BJ (cell line): ENCODE measurements around the gene TUBB4B. TPM values are rescaled to one million over a fixed set of nuclear protein-coding genes. Genes with fewer than 3 reads are reported as not detected.

Source experiments
- CTCF ChIA-PET: fragments of 350-600 bp; formaldehyde crosslinking; extraction: SDS; loops from one replicate; lab custom pipeline; 2021; ENCODE audit warnings: antibody characterized with exemption, inconsistent platforms; lab: Yijun Ruan, JAX
- POLR2A ChIA-PET: fragments of 300-600 bp; sonication (Branson Sonifier 250); formaldehyde crosslinking; extraction: SDS; loops from one replicate; lab custom pipeline; 2021; ENCODE audit warnings: antibody characterized with exemption; lab: Charles Lee
- DNase-seq: peaks from one replicate; pipeline ENCODE4 v3.0.0-alpha.2; 2011; ENCODE audit warnings: low read depth
- H3K27me3 ChIP-seq: 2 replicates; pipeline ENCODE4 v1.6.0; 2011; ENCODE audit warnings: low read length; ENCODE audit not compliant: control insufficient read depth, insufficient read depth
- H3K36me3 ChIP-seq: 2 replicates; pipeline ENCODE4 v1.5.1; 2011; ENCODE audit warnings: low read length; ENCODE audit not compliant: control insufficient read depth, insufficient read depth
- H3K4me3 ChIP-seq: 2 replicates; pipeline ENCODE4 v1.5.1; 2011; ENCODE audit warnings: low read depth, mild to moderate bottlenecking, control low read depth, low read length
- CTCF ChIP-seq: IDR thresholded peaks from 2 replicates; pipeline ENCODE4 v1.5.1; 2011; ENCODE audit warnings: low read depth, mild to moderate bottlenecking, control low read depth, inconsistent platforms, low read length, moderate library complexity; ENCODE audit not compliant: insufficient read depth
- polyA plus RNA-seq: library from polyadenylated mRNA; depleted of rRNA; stranded (reverse); fragments of >200 nt; gene quantifications from 2 replicates; pipeline ENCODE4 v1.2.3, GENCODE V29; 2011

Gene TUBB4B
- polyA plus RNA-seq, 1 experiment: 385 TPM

GRCh38 chr9:137272241-137273094 is 31.4 kb downstream of the TUBB4B start:
- Histone ChIP-seq H3K4me3 (no peak overlapping the region), H3K27me3 (no peaks in the 10 kb centered on the region), H3K36me3 (peaks cover 18% of the 10 kb centered on the region)
- CTCF ChIA-PET: interaction anchor here (1.2 kb wide), 1 partner anchor 11 kb away, joined by 3 read pairs; no protein-coding TSS in a partner anchor
- POLR2A ChIA-PET: no interaction called here
- no peak for DNase-seq
- TF ChIP-seq CTCF: no peak

- POLR2A ChIA-PET: no interaction called here
- CTCF ChIA-PET: interaction anchor here (1.2 kb wide), 1 partner anchor 11 kb away, joined by 3 read pairs; no protein-coding TSS in a partner anchor
- TF ChIP-seq CTCF: no peak
- DNase-seq: no peak
- Histone ChIP-seq H3K36me3 (peaks cover 16% of the 10 kb centered on the region), H3K4me3 (no peak overlapping the region), H3K27me3 (no peaks in the 10 kb centered on the region)
Measured at GRCh38 chr9:137273095-137273490, 32.0 kb downstream of the TUBB4B start.

GRCh38 chr9:137273611-137274320 is 32.7 kb downstream of the TUBB4B start:
- TF ChIP-seq CTCF: no peak
- Histone ChIP-seq H3K36me3 (peaks cover 15% of the 10 kb centered on the region), H3K4me3 (no peak overlapping the region), H3K27me3 (no peaks in the 10 kb centered on the region)
- CTCF ChIA-PET: interaction anchor here (0.5 to 1.2 kb wide), 2 partner anchors 12 to 20 kb away, joined by 3 read pairs; no protein-coding TSS in a partner anchor
- POLR2A ChIA-PET: no interaction called here
- DNase-seq: no peak

- H3K4me3 ChIP-seq: no peak overlapping the region
- ChIA-PET CTCF (no interaction called here), POLR2A (no interaction called here)
- no peak for TF ChIP-seq CTCF
- H3K27me3 ChIP-seq: no peaks in the 10 kb centered on the region
- DNase-seq: no peak
- peaks cover 25% of the 10 kb centered on the region for H3K36me3 ChIP-seq
Measured at GRCh38 chr9:137275203-137275587, 34.1 kb downstream of the TUBB4B start.
